GM23248 (cell line): ENCODE measurements around the gene ZNF865. TPM values are rescaled to one million over a fixed set of nuclear protein-coding genes. Genes with fewer than 3 reads are reported as not detected.

ENCODE experiments used
- DNase-seq: peaks from one replicate; pipeline ENCODE4 v3.0.0-alpha.2; 2015
- H2AFZ ChIP-seq: fragments of 200-600 bp; sonication (generic); 2 replicates; pipeline ENCODE4 v1.6.1; 2016; ENCODE audit warnings: antibody characterized with exemption
- H3F3A ChIP-seq: fragments of 200-600 bp; sonication (generic); 2 replicates; pipeline ENCODE4 v1.6.1; 2016; ENCODE audit warnings: mild to moderate bottlenecking, antibody characterized with exemption, mixed run types; ENCODE audit not compliant: insufficient read depth
- H3K27ac ChIP-seq: fragments of 200-600 bp; sonication (generic); 2 replicates; pipeline ENCODE4 v1.5.1; 2016; ENCODE audit warnings: mild to moderate bottlenecking
- H3K27me3 ChIP-seq: fragments of 200-600 bp; sonication (generic); replicated peaks from 2 replicates; pipeline ENCODE4 v1.6.1; 2016; ENCODE audit warnings: mild to moderate bottlenecking; ENCODE audit not compliant: insufficient read depth
- H3K36me3 ChIP-seq: fragments of 200-600 bp; sonication (generic); 2 replicates; pipeline ENCODE4 v1.6.1; 2016; ENCODE audit warnings: low read depth, mild to moderate bottlenecking
- H3K4me1 ChIP-seq: fragments of 200-600 bp; sonication (generic); 2 replicates; pipeline ENCODE4 v1.6.1; 2016; ENCODE audit warnings: mild to moderate bottlenecking; ENCODE audit not compliant: insufficient read depth
- H3K4me2 ChIP-seq: fragments of 200-600 bp; sonication (generic); one replicate; pipeline ENCODE4 v1.6.1; 2016; ENCODE audit warnings: mild to moderate bottlenecking; ENCODE audit not compliant: unreplicated experiment
- H3K4me3 ChIP-seq: fragments of 200-600 bp; sonication (generic); 2 replicates; pipeline ENCODE4 v1.5.1; 2016; ENCODE audit warnings: mild to moderate bottlenecking
- H3K79me2 ChIP-seq: fragments of 200-600 bp; sonication (generic); 2 replicates; pipeline ENCODE4 v1.6.1; 2016; ENCODE audit warnings: mild to moderate bottlenecking; ENCODE audit not compliant: insufficient read depth
- H3K9ac ChIP-seq: fragments of 200-600 bp; sonication (generic); 2 replicates; pipeline ENCODE4 v1.6.1; 2016; ENCODE audit warnings: mild to moderate bottlenecking
- H3K9me2 ChIP-seq: fragments of 200-600 bp; sonication (generic); 2 replicates; pipeline ENCODE4 v1.6.1; 2016; ENCODE audit warnings: mixed run types, mild to moderate bottlenecking, moderate library complexity; ENCODE audit not compliant: insufficient read depth
- H3K9me3 ChIP-seq: fragments of 200-600 bp; sonication (generic); one replicate; pipeline ENCODE4 v1.6.1; 2017; ENCODE audit warnings: low read depth
- H4K20me1 ChIP-seq: fragments of 200-600 bp; sonication (generic); 2 replicates; pipeline ENCODE4 v1.6.0; 2016; ENCODE audit not compliant: insufficient read depth
- EZH2 ChIP-seq: fragments of 200-600 bp; sonication (generic); IDR thresholded peaks from 2 replicates; pipeline ENCODE4 v1.6.1; 2018; ENCODE audit warnings: antibody characterized with exemption, mild to moderate bottlenecking; ENCODE audit not compliant: insufficient read depth, poor library complexity, severe bottlenecking
- EZH2phosphoT487 ChIP-seq: fragments of 200-600 bp; sonication (generic); IDR thresholded peaks from 2 replicates; pipeline ENCODE4 v1.6.1; 2018; ENCODE audit warnings: antibody characterized with exemption, moderate library complexity, mild to moderate bottlenecking, low read depth; ENCODE audit not compliant: insufficient read depth
- WGBS, 2 experiments: methylation state at CpG; one replicate each; pipeline ENCODE4 v1.1.6; 2015 to 2017; ENCODE audit warnings: low lambda C conversion rate in 2 of 2, low coverage in 1 of 2; ENCODE audit errors: missing lambda C conversion rate in 2 of 2; 5-methylcytosine and 5-hydroxymethylcytosine counted together
- in situ Hi-C: fragments of 300-500 bp; cut with MboI; formaldehyde crosslinking; loops from 2 replicates; pipeline ENCODE4 v1.15.0; 2020
- polyA plus RNA-seq: library from polyadenylated mRNA; unstranded; fragments of >200 nt; fragmentation: Nextera tagmentation; extraction: Ambion mirVana; gene quantifications from 2 replicates; pipeline ENCODE4 v1.2.1, GENCODE V29; 2016
- total RNA-seq: library from RNA; depleted of rRNA; stranded (reverse); fragments of >200 nt; shearing (Covaris generic); gene quantifications from 2 replicates; pipeline ENCODE4 v1.2.3, GENCODE V29; 2014

ZNF865 gene
- total and polyA plus RNA-seq, 2 experiments from 2014 or later, result 0.21 to 1.3 TPM

DNA sequence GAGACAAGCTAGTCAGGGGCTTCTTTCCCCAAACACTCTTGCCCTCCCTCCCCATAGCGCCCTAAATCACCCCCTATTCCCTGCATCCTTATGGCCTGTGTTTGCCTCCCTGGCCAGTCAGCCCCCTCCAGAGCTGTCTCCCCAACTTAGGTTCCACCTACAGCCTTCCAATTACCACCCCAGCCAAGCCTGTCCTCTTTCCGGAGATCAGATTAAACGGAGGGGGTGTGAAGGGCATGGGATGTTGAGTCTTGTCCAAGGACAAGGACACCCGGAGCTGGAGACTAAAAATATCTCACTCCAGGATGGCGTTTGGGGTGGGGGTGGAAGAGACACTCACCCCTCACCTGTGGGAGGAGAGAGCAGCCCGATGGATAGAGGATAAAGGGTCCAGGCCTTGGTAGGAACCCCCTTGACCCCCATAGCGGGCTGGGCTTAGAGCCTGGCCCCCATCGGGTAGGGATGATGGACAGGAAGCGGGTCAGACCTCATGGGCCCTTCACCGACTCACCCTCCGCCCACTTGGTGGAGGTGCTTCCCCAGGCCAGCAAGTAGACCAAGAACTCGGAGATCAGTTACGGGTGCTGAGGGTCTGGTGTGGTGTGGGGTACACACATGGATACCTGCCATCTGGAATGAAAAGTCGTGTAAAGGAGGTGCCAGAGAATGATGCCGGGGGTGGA lies 6.0 kb downstream of the ZNF865 start:
- no peaks in the 10 kb centered on the region for H3K9me3 ChIP-seq
- no peaks in the 10 kb centered on the region for H3K27me3 ChIP-seq
- TF ChIP-seq EZH2, result no peak
- TF ChIP-seq EZH2phosphoT487, result no peak
- no peaks in the 10 kb centered on the region for H3K9me2 ChIP-seq
- no peaks in the 10 kb centered on the region for H3F3A ChIP-seq
- H3K36me3 ChIP-seq, result peaks cover 17% of the 10 kb centered on the region; the same call in 1 of the 2 replicates
- H2AFZ ChIP-seq, result no peak overlapping the region
- H3K27ac ChIP-seq, result no peak overlapping the region
- no peak overlapping the region for H3K9ac ChIP-seq
- H3K4me2 ChIP-seq, result no peak overlapping the region
- peaks cover 67% of the 10 kb centered on the region for H3K79me2 ChIP-seq
- in situ Hi-C loops, result no loop called here
- peaks cover 4% of the 10 kb centered on the region; the same call in 1 of the 2 replicates for H3K4me1 ChIP-seq
- no peak for DNase-seq
- WGBS, 2 experiments, result 76 to 81% methylated on average over 15 of the region's 15 CpGs
- H3K4me3 ChIP-seq, result no peak overlapping the region
- H4K20me1 ChIP-seq, result peaks cover 4% of the 10 kb centered on the region; the same call in 1 of the 2 replicates

DNA sequence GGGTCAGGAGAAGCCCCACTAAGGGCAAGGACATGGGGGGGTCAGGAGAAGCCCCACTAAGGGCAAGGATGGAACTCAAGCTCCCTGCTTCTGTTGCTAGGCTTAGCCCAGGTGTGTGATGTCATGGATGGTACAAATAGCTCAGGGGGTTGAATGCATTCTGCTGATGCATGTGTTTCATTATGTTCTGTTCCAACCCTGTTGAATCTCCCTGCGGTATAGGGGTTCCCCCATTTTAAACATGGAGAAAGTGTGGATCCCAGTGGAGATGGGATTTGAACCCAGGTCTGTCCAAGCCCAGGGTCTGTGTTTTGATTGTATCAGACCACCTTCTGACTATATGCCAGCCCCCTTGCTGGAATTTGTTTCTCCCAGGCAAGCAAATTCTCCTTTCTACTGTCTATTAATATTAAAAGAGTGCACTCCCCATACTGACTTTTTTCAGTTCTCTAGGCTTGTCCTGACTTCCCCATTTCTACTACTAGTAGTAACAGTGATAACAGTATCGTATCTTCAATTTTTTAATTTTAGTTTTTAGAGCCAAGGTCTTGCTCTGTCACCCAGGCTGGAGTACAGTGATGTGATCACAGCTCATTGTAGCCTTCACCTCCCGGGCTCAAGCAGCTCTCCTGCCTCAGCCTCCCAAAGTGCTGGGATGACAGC lies 6.7 kb downstream of the ZNF865 start:
- no peaks in the 10 kb centered on the region; the same call in 1 of the 2 replicates for H4K20me1 ChIP-seq
- no peak overlapping the region for H3K4me2 ChIP-seq
- peaks cover 60% of the 10 kb centered on the region for H3K79me2 ChIP-seq
- H3K36me3 ChIP-seq, result peaks cover 17% of the 10 kb centered on the region; the same call in 1 of the 2 replicates
- no peaks in the 10 kb centered on the region for H3K4me1 ChIP-seq
- in situ Hi-C loops, result no loop called here
- DNase-seq, result no peak
- WGBS, 2 experiments, result 88 to 95% methylated on average over 3 of the region's 3 CpGs
- H3K9me2 ChIP-seq, result no peaks in the 10 kb centered on the region
- no peaks in the 10 kb centered on the region for H3K27me3 ChIP-seq
- no peak overlapping the region for H2AFZ ChIP-seq
- no peak overlapping the region for H3K9ac ChIP-seq
- no peaks in the 10 kb centered on the region for H3F3A ChIP-seq
- H3K9me3 ChIP-seq, result no peaks in the 10 kb centered on the region
- H3K27ac ChIP-seq, result no peak overlapping the region
- H3K4me3 ChIP-seq, result no peak overlapping the region
- TF ChIP-seq EZH2phosphoT487, result no peak

DNA sequence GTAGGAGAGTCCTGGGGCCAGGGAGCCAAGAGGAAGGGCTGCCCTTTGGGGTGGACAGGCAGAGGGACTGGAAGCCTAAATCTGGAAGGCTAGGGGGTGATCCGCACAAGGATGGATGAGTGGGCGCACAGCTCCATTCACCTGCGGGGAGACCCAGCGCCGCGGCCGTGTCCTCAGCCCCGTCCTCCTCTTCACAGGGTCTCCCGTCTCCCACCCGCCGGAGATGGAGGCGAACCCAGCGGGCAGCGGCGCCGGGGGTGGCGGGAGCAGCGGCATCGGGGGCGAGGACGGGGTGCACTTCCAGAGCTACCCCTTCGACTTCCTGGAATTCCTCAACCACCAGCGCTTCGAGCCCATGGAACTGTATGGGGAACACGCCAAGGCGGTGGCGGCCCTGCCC lies 7.9 kb downstream of the ZNF865 start:
- peaks cover 48% of the 10 kb centered on the region for H3K79me2 ChIP-seq
- H4K20me1 ChIP-seq, result no peaks in the 10 kb centered on the region
- TF ChIP-seq EZH2phosphoT487 (no peak), EZH2 (no peak)
- H2AFZ ChIP-seq, result no peak overlapping the region
- H3K27me3 ChIP-seq, result no peaks in the 10 kb centered on the region
- no peak overlapping the region for H3K9ac ChIP-seq
- in situ Hi-C loops, result no loop called here
- peaks cover 17% of the 10 kb centered on the region; the same call in 1 of the 2 replicates for H3K36me3 ChIP-seq
- no peaks in the 10 kb centered on the region for H3K9me3 ChIP-seq
- DNase-seq, result no peak
- 94 to 96% methylated on average over 13 to 27 of the region's 27 CpGs for WGBS, 2 experiments
- H3K9me2 ChIP-seq, result no peaks in the 10 kb centered on the region
- no peaks in the 10 kb centered on the region for H3K4me1 ChIP-seq
- H3K4me2 ChIP-seq, result no peak overlapping the region
- H3F3A ChIP-seq, result no peaks in the 10 kb centered on the region
- no peak overlapping the region for H3K4me3 ChIP-seq
- no peak overlapping the region for H3K27ac ChIP-seq

DNA sequence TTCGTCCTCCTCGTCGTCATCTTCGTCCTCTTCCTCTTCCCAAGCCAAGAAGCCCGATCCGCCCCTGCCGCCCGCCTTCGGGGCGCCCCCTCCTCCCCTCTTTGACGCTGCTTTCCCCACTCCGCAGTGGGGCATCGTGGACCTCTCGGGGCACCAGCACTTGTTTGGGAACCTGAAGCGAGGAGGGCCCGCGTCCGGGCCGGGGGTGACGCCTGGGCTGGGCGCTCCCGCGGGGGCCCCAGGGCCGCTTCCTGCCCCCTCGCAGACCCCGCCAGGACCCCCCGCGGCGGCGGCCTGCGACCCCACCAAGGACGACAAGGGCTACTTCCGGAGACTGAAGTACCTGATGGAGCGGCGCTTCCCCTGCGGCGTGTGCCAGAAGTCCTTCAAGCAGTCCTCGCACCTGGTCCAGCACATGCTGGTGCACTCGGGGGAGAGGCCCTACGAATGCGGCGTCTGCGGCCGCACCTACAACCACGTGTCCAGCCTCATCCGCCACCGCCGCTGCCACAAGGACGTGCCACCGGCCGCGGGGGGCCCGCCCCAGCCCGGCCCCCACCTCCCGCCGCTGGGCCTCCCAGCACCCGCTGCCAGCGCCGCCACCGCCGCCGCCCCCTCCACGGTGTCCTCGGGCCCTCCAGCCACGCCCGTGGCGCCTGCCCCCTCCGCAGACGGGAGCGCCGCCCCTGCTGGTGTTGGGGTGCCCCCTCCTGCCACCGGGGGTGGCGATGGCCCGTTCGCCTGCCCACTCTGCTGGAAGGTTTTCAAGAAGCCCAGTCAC lies 8.7 kb downstream of the ZNF865 start:
- WGBS, 2 experiments, result 95 to 96% methylated on average over 16 to 75 of the region's 75 CpGs
- Histone ChIP-seq H3F3A (peaks cover under 1% of the 10 kb centered on the region; the same call in 1 of the 2 replicates), H3K9me2 (no peaks in the 10 kb centered on the region), H3K4me3 (no peak overlapping the region), H3K79me2 (peaks cover 40% of the 10 kb centered on the region), H3K27me3 (no peaks in the 10 kb centered on the region), H2AFZ (no peak overlapping the region), H3K36me3 (peaks cover 15% of the 10 kb centered on the region; the same call in 1 of the 2 replicates), H3K9me3 (no peaks in the 10 kb centered on the region), H3K4me2 (no peak overlapping the region), H3K9ac (no peak overlapping the region), H3K27ac (no peak overlapping the region), H4K20me1 (no peaks in the 10 kb centered on the region), H3K4me1 (no peaks in the 10 kb centered on the region)
- DNase-seq, result no peak
- TF ChIP-seq EZH2phosphoT487 (no peak), EZH2 (no peak)
- in situ Hi-C loops, result no loop called here
